Eye (tissue), 1 donor: Measurements from ENCODE around the gene RSPRY1.

Experiments
- DNase-seq: peaks from one replicate; pipeline ENCODE4 v3.0.0-alpha.2; 2015

RSPRY1 gene

GRCh38 chr16:57225978-57226377, 39.8 kb downstream of the RSPRY1 start:
- no peak for DNase-seq

GRCh38 chr16:57226701-57227621, 40.8 kb downstream of the RSPRY1 start:
- no peak for DNase-seq

DNA sequence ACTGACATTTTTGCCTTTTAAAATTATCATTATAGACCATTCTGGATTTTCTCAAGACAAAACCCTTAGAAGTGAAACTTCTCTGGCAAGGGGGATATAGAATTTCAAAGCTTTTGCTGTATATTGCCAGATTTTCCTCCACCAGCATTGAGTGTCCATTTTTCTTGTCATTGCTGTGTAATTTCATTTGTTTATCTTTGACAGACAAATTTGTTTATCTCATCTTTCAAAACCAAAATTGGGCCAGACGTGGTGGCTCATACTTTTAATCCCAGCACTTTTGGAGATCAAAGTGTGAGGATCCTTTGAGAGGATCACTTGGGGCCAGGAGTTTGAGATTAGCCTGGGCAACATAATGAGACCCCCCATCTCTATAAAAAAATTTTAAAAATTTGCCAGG, 43.0 kb downstream of the RSPRY1 start:
- DNase-seq: no peak

GRCh38 chr16:57231821-57232350, 45.8 kb downstream of the RSPRY1 start:
- no peak for DNase-seq

GRCh38 chr16:57233944-57234706, 48.0 kb downstream of the RSPRY1 start:
- no peak for DNase-seq

GRCh38 chr16:57234707-57235092, 48.6 kb downstream of the RSPRY1 start:
- no peak for DNase-seq

- no peak for DNase-seq
Measured at GRCh38 chr16:57235128-57236021, 49.2 kb downstream of the RSPRY1 start.

DNA sequence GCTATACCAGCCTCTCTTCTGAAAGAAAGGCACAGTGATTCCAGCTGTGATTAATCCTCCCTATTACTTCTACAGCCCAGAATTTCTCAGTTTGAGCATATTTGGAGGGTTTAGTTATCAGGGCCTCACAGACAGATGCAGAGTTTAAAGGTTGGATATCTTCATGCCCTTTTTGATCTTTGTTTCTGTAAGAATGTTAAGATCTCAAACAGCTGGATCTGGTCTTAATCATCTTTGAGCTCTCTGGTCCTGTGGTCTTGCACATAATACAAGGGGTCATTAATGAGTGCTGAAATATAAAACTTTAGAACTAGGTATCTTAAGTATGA, 49.9 kb downstream of the RSPRY1 start:
- DNase-seq: no peak

DNA sequence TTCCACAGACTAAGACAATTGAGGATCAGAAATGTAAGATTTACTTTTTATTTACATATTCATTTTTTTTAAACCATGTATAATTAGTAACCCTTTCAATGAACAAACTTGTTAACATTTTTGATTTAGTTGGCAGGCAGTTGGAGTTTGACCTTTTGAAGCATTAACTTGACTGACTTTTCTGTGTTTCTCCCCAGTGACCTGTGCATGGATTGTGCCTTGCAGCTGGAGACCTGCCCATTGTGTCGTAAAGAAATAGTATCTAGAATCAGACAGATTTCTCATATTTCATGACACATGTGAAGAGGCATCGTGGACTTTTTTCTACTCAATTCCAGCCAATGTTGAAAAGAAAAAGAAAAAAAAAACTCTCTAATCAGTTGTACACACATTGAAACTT, 52.6 kb downstream of the RSPRY1 start:
- DNase-seq: no peak

GRCh38 chr16:57239107-57239506, 53.0 kb downstream of the RSPRY1 start:
- no peak for DNase-seq

GRCh38 chr16:57240851-57241250, 54.7 kb downstream of the RSPRY1 start:
- DNase-seq: no peak

DNA sequence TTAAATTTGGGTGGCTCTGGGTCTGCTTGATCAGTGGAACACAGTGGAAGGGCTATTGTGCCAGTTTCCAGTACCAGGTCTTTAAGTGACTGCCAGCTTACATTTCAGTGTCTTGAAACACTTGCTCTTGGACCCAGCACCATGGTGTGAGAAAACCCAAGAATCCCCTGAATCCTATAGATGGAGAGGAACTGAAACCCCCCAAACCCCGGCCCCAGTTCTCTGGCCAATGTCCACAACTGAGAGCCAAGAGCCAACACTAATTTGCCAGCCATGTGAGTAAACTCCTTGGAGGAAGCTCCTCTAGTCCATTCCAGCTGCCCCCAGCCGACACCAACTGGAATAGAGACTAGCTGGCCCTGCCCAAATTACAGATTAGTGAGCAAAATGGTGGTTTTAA, 56.5 kb downstream of the RSPRY1 start:
- DNase-seq: no peak

DNA sequence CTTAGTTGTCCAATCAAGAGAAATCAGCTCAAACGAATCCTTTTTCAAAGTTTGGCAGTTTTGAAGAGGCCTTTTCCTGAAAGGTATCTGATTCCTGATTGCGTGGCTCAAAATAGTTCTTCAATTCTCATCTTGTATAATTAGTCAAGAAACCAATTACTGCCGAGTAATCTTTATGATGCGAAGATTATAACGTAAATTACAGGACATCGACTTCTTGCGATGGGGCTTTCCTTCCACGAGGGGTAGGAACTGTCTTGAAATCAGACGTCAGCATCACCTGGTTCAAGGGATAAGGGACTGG, 58.3 kb downstream of the RSPRY1 start:
- DNase-seq: no peak

- peak; percentile 98 for DNase-seq
Measured at GRCh38 chr16:57244767-57245471, 58.8 kb downstream of the RSPRY1 start, which contains the start of gene ARL2BP. TSS of gene ARL2BP (plus strand) at chr16:57245259. CDS start at chr16:57245368, 109 bp downstream.

DNA sequence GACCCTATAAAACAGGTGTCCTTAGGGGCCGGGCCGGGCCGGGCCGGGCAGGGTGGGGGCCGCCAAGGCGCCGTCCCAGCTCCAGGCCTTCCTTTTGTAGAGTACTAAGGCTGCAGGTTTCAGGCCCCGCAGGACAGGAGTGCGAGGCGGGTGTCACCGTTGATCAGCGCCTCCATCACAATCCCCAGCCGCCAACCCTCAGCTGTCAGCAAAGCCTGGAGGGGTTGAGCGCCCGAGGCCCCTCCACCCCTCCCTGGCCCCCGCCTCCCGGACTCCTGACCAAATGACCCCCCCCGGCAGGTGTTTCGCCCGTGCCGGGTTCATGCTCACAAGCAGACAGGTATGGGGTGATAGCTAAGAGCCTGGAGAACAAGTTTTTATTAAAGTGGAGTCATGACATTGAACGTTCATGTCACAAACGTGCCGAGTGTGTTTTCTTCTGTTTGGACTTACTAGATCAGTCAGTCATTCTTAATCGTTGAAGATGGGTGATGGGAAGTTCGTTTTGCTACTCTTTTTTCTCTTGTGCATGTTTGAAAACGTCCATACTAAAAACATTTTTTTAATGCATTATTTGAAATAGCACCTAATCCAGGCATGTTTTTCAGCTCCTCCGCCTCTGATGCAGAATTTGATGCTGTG, 59.5 kb downstream of the RSPRY1 start:
- no peak for DNase-seq

- DNase-seq: no peak
Measured at GRCh38 chr16:57251352-57251751, 65.2 kb downstream of the RSPRY1 start.

- no peak for DNase-seq
Measured at GRCh38 chr16:57252148-57252721, 66.1 kb downstream of the RSPRY1 start.

DNA sequence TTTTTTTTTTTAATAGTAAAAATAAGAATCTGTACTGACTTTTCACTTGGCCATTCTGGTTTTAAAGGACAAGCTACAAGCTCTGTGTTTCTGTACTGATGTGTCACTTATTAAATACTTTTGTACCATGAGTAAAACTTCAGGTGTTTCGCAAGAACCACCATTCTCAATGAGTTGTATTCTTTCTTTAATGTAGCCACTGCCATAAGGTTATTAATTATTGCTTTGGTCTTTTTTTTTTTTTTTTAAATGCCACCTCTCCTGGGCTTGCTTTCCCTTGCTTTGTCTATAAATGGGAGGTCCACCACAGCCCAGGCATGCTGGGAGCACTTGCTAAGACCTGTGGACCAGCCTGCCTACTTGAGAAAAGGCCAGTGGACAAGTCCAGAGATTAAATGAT, 67.3 kb downstream of the RSPRY1 start:
- DNase-seq: no peak

- DNase-seq: no peak
Measured at GRCh38 chr16:57255686-57256415, 69.7 kb downstream of the RSPRY1 start.

DNA sequence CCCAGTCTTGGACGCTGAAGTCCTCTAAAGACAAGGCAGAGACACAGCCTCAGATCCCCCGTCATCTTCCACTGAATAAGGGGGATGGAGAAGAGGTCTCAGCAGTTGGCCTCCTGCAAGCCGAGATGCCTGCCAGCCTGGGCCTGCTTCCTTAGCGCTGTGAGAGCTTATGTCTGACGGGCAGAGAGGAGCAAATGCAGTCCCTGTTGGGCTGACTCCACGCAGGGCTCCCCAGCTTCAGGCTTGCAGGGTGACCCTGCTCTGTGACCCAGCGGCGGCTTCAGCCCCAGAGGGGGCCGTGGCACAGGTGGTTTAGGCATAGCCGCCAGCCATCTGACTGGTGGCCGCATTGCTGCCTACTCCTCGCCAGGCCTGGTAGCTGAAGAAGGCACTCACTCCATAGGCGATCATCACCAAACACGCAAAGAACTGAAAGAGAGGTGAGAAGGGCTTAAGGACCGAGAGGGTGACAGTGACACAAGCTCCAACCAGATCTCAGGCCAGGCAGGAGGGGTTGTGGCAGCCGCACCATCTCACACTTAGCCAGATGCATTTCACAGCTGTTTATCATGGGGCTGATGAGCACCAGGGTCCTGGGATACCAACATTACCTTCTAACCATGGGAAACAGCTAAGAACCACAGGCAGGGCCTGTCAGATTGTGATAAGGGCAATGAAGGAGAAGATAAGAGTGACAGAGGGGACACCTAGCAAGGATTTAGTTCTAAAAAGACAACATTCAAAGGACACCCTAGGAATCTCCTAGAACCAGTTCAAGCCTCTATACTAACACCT, 70.7 kb downstream of the RSPRY1 start:
- DNase-seq: no peak
